ENCODE measurements around the gene NAA40.
A peak's percentile ranks its signal among the peaks of the same experiment; 100 is the strongest.

NAA40 gene

DNA sequence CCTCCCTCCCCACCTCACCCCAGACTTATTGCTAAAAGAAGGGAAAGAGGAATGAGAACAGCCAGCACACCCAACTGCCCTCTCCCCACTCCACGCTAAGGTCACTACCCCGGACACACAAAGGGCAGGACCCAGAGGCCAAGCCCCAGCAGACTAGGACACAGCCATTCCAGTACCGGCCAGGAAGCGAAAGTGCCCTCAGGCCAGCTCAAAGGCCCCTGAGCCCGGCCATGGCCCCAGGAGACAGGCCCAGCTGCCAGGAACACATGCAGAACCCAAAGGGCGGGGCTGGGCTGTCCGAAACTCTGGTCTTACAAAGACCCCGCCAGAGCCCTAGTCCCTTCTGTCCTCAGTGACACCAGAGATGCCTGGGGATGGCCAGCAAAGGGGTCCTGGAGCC is 27.4 kb upstream of the NAA40 start:
- intact Hi-C loops (cut with DNase I): no loop called here

DNA sequence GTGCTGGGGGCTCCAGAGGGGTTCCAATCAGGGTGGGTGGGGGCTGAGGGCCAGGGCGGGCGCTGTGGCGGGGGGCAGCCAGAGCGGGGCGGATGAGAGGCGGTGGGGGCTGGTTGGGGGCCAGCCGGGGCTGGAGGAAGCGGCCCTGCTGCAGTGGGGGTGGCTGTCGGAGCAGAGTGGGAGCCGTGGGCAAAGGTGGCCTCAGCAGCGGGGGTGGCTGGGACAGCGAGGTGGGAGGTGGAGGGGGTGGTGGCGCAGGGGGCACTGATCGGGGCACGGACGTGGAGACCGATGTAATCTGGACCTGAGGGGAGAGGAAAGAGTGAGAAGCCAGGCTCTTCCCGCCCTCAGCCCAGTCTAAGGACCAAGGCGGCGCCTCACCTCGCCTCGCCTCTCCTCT is 26.9 kb upstream of the NAA40 start:
- DNase-seq: no peak
- intact Hi-C loops (cut with DNase I): no loop called here

More for the DNA sequence above, 27.4 kb upstream of the NAA40 start:
- DNase-seq: no peak

DNA sequence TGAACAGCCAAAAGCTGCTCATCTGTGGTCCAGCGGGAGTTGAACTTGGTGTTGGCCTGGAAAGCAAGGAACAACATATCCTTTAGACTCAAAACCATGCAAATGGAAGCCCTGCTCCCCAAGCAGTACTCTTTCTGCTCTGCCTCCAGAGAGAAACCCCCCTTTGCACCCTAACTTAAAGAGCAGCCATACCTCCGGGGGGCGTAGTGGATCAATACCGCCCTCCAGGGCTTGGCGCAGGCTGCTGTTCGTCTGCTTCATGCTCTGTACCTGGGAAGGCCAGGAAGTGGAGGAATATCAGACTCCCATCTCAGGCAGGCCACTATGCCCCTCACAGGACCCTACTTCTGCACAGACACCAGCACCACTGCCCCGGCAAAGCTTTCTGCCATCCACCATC is 26.1 kb upstream of the NAA40 start:
- intact Hi-C loops (cut with DNase I): no loop called here
- DNase-seq: no peak

DNA sequence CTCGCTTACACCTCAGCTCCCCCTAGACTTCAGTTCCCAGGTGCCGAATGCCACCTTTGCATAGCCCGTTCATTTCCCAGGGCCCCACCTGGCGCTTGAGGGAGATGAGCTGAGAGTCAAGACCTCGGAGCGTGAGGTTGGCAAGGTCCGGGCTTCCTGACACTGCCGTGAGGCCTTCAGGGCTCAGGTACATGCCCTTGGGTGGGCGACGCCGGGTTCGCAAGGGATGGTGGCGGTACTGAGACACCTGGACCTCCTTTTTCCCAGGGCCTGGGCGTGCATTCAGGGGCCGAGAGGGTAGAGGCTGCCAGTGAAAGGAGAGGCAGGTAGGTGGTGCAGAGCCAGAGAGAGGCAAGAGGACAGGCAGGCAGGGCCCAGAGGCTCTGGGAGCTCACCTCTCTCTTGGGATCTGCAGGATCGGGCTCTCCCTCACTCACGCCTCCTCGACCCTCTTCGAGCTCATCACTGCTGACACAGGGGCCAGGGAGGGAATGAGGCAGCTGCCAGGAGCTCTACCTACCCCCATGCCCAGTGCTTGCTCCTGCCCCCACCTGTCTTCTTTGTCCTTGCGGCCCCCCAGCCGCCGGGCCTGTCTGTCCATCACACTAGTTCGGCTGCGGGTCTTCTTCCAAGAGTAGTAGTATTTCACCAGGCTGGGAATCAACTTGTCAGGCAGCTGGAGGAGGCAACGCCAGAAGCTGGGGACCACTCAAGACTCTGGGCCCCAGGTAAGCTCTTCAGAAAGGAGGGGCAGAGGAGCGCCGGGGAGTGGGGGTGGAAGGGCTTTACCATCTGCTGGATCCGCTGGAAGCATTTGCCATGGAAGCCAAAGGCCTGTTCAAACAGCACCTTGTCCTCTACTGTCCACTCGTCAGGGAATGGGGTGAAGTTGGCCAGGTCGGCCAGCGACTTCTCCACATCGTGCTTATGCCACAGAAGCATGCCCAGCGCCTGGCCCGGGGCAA is 24.7 kb upstream of the NAA40 start:
- no peak for DNase-seq
- intact Hi-C loops (cut with DNase I): no loop called here

DNA sequence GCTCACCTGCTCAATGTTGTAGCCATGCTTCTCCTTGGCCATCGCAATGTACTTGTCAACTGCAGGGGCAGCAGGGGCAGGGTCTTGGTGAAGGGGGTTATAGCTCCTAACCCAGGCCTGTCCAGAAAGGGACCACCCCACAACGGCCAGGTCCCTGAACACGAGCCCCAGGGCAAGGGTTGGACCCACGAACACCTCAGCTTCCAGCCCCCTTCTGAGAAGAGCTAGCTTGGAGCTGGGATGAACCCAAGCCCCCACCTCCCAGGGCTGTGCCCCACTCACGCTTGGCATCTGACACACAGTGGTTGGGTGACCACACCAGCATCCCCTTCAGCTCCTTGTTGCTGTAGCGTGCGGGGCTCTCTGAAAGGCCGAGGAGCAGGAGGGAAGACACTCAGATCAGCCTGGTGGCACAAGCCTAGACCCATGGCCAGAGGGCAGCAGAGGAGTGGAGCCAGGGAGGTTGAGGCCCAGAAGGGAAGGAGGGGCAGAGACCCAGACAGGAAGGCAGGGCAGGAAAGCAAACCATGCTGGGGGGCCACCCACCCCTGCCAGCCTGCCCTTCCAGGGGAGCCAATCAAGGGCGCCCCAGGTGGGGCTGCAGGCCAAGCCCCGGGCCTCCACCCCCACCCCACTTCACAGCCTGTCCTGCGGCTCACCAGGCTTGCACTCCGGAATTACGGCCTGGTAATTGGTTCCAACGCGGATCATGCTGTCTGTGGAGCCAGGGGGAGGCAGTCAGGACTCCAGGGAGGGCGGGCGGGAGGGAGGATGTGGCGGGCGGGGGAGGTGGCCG is 23.7 kb upstream of the NAA40 start:
- intact Hi-C loops (cut with DNase I): no loop called here
- peak in 5 of 42 donors; percentile 23 to 57 (median 42) for DNase-seq

DNA sequence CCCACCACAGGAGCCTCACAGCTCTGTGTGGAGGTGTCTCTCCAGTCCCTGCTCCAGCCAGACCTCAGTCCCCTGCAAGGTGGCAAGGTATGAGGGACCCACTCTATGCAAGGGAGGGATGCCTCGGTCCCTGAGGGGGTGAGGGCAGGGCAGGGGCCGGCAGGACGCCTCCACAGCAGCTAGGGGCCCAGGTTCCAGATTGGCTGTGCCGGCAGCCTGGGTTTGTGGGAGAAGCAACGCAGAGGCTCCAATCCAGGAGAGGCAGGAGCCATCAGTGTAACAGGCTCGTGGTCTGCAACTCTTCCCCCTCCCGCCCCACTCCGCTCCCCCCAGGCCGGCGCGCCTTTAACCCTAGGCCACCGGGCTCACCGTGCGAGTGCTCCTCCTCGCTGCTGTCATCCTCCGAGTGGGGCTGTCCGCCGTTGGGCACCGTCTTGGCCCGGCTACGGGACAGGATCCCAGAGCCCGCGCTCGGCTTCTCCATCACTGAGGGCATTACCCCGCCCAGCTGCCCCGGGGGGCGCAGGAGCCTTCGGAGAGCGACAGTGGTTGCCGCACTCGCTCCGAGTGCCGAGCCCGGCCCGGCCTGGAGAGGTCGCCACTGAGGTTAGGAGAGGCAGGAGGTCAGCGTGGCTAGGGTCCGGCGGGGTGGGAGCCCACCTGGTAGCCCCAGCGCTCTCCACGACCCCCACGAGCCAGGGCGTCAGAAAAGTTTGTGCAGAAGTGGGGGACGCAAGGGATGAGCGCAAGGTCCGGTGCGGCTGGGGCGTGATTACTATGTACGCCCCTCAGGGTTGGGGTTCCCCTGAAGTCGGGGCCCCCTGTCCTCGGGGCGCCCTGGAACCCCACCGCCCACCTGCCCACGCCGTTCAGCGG is 22.6 kb upstream of the NAA40 start:
- peak in 36 of 42 donors; percentile 44 to 84 (median 70) for DNase-seq
- intact Hi-C loops (cut with DNase I): loop anchor here (2.0 kb wide), 1 partner anchor 29 kb away; no protein-coding TSS in a partner anchor

DNA sequence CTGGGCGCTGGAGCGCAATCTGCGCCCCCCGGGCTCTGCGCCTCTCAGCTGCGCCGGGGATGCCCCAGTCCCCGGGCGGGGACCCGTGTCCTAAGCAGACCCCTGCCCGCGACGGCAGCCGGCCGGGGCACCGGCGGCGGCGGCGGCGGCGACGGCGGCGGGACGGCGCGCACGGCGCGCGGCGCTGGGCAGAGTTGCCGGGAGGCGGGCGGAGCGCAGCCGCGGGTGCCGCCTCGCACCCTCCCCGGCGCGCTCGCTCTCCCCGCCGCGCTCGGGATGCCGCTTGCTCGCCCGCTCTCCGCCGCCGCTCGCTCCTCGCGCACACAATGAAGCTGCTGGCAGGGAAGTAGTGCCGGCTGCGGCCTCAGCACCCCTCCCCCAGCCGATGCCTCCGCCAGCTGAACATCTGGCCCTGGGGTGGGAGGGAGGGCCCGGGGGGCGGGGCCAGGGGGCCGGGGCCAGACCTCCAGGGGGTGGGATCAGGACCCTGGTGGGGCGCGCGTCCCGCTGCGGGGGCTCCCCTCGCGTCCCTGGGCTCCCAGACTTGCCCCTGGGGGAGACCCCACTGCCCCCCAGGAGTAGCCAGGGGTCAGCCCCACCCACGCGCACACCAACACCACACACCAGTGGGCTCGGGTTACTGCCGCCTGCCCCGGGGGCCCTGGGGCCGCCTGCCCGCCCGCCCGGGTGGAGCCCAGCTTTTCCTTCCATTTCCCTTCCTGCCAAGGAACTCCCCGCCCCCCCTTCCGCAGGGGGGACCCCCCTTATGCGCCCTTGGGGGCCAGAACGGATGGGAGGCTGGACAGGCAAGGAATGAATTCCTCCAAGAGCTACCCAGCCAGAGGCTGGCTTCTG is 21.7 kb upstream of the NAA40 start, which contains the start of gene RCOR2:
TSS of gene RCOR2 (minus strand) at position 328 of the 855 bp plus-strand sequence. CDS start 708 bp downstream, outside the sequence.
- peak; percentile 75 to 96 (median 91) for DNase-seq
- intact Hi-C loops (cut with DNase I): loop anchor here (2.0 kb wide), 1 partner anchor 28 kb away; no protein-coding TSS in a partner anchor

DNA sequence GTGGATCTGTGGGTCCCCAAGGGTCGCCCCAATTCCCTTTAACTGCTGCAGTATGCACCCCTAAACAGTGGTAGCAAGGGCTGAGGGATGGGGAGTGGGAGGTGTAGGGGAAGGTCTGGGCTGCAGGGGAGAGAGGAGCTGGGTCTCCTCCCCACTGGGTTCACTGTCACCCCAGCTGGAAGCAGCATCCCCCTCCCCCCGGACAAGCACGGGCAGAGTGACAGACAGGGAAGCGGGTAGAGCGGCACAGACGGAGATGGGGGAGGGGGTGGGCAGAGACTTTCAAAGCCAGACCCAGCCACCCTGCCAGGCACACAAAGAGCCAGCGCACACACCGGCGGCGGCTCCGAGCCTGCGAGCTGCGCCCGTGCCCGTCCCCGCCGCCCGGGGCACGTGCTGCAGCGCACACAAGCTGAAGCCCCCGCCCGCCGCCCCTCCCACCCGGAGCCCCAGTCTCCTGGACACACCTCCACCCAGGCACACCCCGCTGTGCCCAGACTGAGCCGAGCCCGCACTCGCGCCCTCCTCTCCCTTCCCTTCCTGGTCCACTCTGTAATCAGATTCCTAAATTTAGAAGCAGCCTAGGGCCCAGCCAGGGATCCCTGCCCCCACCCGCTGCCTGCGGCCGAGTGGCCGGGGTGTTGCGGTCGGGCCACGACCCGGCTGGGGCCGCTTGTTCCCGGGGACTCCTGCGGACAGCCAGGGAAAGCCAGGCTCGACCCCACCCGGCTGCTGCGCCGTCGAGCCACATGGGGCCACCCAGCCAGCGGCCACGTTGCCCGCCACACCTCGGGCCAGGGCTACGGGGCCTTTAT is 20.9 kb upstream of the NAA40 start:
- DNase-seq: peak; percentile 59 to 92 (median 78)
- intact Hi-C loops (cut with DNase I): loop anchor here (2.0 kb wide), 1 partner anchor 27 kb away; no protein-coding TSS in a partner anchor

DNA sequence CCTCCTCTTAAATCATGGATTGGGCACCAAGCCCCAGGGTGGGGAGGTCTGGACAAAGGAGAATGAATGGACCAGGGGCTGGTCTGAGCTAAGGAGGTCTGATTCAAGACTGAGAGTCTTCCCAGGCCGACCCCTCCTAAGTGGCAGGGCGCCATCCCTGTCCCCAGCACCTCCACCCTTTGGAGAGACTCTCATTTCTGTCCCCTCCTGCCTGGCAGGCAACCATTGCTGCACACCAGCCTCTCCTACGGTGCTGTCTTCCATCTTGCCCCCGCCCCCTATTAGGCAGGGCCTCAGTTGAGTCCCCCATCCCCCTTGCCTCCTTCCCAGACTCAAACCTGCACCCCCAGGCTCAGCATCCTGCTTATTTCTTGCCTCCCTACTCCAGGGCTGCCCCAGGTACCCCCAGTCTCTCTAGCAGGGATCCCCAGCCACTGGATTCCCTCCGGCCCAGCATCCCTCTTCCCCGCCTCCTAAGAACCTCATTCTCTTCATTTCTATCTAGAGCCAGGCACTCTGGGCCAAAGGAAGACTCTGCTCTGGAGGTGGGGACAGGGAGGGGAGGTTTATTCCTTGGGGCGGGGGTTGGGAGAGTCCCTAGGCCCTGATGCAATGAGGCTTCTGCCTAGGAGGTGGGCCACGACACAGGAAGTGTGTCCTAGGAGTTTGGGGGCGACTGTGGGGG is 20.2 kb upstream of the NAA40 start:
- intact Hi-C loops (cut with DNase I): no loop called here
- DNase-seq: peak in 4 of 42 donors; percentile 31 to 56 (median 39)

DNA sequence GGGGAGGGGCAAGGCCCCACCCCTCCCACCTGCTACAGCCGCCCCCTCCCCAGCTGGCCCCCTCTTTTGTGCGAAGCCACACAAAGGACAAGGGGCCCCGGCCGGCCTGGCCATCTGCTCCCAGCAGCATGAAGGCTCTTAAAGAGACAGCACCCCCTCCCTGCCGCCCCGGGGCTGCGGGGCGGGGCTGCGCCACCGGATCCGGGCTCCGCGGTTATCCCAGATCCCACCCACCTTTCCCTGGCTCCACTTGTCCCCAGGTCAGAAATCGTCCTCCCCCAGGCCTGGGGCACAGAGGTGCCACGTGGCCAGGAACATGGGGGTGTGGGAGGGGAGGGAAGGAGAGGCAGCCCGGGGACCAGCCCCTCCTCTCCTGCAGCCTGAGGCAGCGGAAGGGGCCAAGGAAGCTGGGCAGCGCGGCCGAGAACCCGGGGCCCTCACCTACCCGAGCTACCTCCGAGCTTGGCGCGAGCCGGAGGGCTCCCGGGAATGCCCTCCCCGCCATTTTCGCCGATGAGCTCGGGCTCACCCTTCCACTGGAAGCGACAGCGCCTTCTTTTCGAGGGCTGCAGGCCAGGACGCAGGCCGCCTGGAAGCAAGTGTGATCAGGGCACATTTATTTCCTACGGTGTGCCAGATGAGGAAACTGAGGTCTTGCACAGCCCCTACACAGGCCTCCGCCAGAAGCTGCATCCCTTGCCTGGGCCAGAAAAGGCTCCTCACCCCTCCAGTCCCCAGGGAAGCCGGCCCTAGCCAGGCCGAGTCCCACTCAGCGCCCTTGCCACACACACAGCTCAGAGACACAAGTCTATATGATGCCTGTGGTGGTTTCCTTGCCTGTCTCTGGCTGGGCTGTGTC is 19.3 kb upstream of the NAA40 start:
- peak in 39 of 42 donors; percentile 50 to 84 (median 66) for DNase-seq
- intact Hi-C loops (cut with DNase I): no loop called here

DNA sequence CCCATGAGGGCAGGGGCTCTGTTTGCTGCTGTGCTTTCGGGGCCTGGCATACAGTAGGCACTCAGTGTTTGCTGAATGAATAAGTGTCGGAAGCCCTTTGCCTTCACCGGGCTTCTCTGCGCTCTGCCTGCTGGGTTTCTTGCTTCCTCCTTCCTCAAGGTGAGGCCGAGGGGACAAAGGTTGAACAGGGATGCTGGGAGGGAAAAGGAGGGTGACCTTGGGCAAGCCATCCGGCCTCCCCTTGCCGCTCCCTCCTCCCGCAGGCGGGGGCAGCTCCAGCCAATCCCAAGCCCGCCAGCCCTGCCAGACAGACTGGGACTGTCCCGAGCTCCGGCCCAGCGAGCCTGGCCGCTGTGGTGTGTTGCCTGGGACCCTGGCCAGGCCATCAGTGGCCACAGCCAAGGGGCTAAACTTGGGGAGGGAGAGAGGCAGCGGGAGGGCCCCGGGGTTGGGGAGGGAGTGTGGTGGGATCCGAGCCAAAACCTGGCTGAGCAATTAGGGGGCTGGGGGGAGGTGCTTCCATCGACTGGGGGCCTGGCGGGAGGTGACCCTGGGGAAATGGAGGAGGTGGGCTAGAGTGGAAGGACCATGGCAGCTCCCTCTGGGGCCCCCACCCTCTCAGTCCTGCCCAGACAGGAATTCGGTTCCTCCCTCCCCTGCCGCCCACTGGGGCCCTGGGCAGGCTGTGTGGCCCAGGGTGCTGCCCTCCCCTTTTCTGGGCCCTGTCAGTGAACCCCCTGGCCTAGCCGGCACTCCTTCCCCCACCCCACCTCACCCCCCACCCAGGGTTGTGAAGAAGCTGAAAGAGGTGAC is 18.5 kb upstream of the NAA40 start:
- intact Hi-C loops (cut with DNase I): no loop called here
- peak; percentile 68 to 92 (median 83) for DNase-seq

DNA sequence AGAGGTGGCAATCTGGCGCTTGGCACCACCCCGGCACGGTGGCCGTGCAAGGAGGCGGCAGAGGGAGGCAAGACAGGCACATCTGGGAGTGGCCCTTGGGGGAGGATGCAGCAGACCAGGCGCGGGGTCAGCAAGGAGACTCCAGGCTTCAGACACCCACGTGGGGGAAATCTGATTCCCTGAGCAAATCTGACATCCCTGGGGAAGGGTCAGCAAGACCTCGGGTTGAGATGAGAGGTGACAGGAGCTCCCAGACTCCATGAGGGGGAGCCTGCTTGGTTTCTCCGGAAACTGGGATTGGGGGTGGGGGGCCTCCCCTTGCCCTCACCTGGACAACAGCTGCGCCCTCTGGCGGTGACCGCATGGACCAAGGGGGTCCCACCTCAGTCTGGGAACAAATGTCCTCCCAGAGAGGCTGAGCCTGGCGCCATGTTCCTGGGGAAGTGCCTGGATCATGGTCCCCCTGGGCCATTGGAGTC is 17.8 kb upstream of the NAA40 start:
- peak in 3 of 42 donors; percentile 17 to 69 (median 50) for DNase-seq
- intact Hi-C loops (cut with DNase I): no loop called here

DNA sequence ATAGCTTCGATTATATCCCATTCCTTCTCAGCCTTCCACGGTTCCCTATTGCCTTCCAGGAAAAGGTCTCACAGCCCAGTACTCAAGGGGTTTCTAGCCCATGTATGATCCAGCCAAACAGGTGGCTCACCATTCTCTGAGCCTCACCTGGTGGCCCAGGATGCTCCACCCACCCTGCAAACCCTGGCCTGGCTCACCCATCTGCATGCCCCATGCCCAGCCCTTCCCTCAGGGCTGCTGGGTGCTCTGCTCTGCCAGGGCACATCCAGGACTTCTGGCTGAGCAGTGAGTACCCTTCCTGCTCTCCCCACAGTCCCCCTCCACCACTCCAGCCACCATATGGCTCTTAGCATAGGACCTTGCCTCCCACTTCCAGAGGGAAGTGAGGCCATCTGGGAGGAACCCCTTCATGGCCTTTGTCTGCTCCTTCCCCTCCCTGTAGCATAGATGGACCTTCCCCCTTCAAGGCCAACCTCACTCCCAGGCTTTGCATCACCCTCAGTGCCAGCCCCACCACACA is 16.1 kb upstream of the NAA40 start:
- no peak for DNase-seq
- intact Hi-C loops (cut with DNase I): no loop called here

DNA sequence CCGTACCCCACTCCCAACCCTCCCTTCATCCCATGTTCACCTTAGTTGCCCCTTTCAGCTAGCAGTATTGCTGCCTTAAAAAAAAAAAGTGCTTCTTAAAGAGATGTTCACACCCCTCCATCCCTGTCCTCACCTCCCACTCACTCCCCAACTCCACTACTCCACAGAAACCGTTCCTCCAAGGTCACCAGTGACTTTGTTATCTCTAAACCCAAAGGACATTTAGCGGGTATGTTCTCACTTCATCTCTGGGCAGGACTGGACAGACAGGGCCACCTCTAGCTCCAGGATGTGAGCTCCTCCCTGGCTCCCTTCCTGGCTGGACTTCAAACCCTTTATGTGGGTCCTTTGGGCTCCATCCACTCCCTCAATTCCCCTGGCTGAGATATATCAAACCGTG is 15.5 kb upstream of the NAA40 start:
- intact Hi-C loops (cut with DNase I): no loop called here
- no peak for DNase-seq

Data from head of caudate nucleus (tissue), 42 donors.